Heart right ventricle (tissue), 16 donors: ENCODE measurements around the gene TTLL12. TPM values are rescaled to one million over a fixed set of nuclear protein-coding genes. Genes with fewer than 3 reads are reported as not detected.

ENCODE experiments used
- ATAC-seq, 8 donors: fragments of 200-7000 bp; cut with Tn5 transposase; one replicate each; pipeline ENCODE4 v1.9.1; 2020; ENCODE audit warnings: mild to moderate bottlenecking in 8 of 8, moderate library complexity in 8 of 8, moderate number of reproducible peaks in 1 of 8
- DNase-seq, 2 donors: peaks; one replicate each; pipeline ENCODE4 v3.0.0-alpha.2; 2020
- H3K27ac ChIP-seq, 10 donors: fragments of 200-600 bp; sonication (generic) in 2 of 10; one replicate each; pipeline versions ENCODE4 v1.5.0 to v1.8.0; 2020 to 2022; ENCODE audit warnings: mild to moderate bottlenecking in 3 of 10
- H3K27me3 ChIP-seq, 7 donors: fragments of 200-600 bp; one replicate each; pipeline ENCODE4 v1.8.0; 2021 to 2022; ENCODE audit warnings: mild to moderate bottlenecking in 2 of 7
- H3K36me3 ChIP-seq, 9 donors: fragments of 200-600 bp; sonication (generic) in 1 of 9; one replicate each; pipeline versions ENCODE4 v1.5.0 to v1.8.0; 2020 to 2022; ENCODE audit warnings: mild to moderate bottlenecking in 2 of 9
- H3K4me1 ChIP-seq, 9 donors: fragments of 200-600 bp; sonication (generic) in 1 of 9; one replicate each; pipeline versions ENCODE4 v1.5.0 to v1.8.0; 2020 to 2022; ENCODE audit warnings: mild to moderate bottlenecking in 4 of 9
- H3K4me3 ChIP-seq, 10 donors: fragments of 200-600 bp; sonication (generic) in 2 of 10; one replicate each; pipeline versions ENCODE4 v1.5.0 to v1.8.0; 2020 to 2022; ENCODE audit warnings: mild to moderate bottlenecking in 7 of 10, moderate library complexity in 2 of 10
- H3K9me3 ChIP-seq, 11 donors: fragments of 200-600 bp in 10 of 11; sonication (generic) in 2 of 11; one replicate each; pipeline versions ENCODE4 v1.5.0 to v1.8.0; 2013 to 2022; ENCODE audit warnings: mild to moderate bottlenecking in 2 of 11, control low read depth in 1 of 11, moderate library complexity in 1 of 11
- CTCF ChIP-seq, 9 donors: fragments of 200-600 bp; sonication (generic) in 2 of 9; IDR thresholded peaks; one replicate each; pipeline versions ENCODE4 v1.5.0 to v1.8.0; 2021 to 2022; ENCODE audit warnings: antibody characterized with exemption in 9 of 9, mild to moderate bottlenecking in 5 of 9, moderate library complexity in 1 of 9
- WGBS, 2 donors: extraction: QIAGEN DNeasy Blood & Tissue Kit; methylation state at CpG; one replicate each; pipeline ENCODE4 v1.1.7; 2013; ENCODE audit warnings: inconsistent platforms in 1 of 2; 5-methylcytosine and 5-hydroxymethylcytosine counted together
- intact Hi-C, 10 donors: fragments of 100-400 bp; cut with DNase I; formaldehyde crosslinking; loops; one replicate each; pipeline versions ENCODE4 v1.11.1 to v1.14.2; 2022
- polyA plus RNA-seq, 2 donors: library from polyadenylated mRNA; stranded (reverse); fragments of 200-250 nt; gene quantifications; one replicate each; pipeline ENCODE4 v1.2.3, GENCODE V29; 2013
- total RNA-seq, 10 donors: library from RNA; stranded (reverse); fragmentation: NEBNext Ultra II Directional in 3 of 10; extraction: Animal tissue kit (Norgen Biotek cat#: 25700) in 3 of 10; gene quantifications; one replicate each; pipeline versions ENCODE4 v1.2.1 to v1.2.4, GENCODE V29; 2021 to 2023
- donor health status: Arrhythmogenic right ventricular cardiomyopathy.
- donor health status: ischemic (EF 13 %, LVEDD 7.1; RV severe dilation, severe dysfunction).
- donor health status: healthy with polysubstance abuse.
- donor health status: DM: no; HTN: yes; CAD: no.
- donor health status: DM: no; HTN: no; CAD: no.
- donor health status: ischemic (EF 25% LVEDD 6.9; RV normal size, moderate dysfunction).
- donor health status: ischemic (EF 25% LVEDD 5.7; RV mildly dilated, moderate dysfunction).
- donor health status: healthy.
- donor health status: DM: yes; HTN: yes; CAD: no.
- donor health status: Ischemic cardiomyopathy.
- donor health status: ischemic (EF 35%, LVEDD 5.7; RV mildly dilated, moderate dysfunction).
- donor health status: nonischemic (EF 11% LVEDD 7.7; RV severe dilation, severe dysfunction).
- donor health status: DM: yes; HTN: yes; CAD: no.
- donor health status: PGD.
- donor health status: ischemic (EF 29% LVEDD 5.4; RV normal size, mild dysfunction).
- donor health status: nonischemic (EF 23%, LVEDD 6.1; RV moderate dilation, normal function).

Gene TTLL12
- total and polyA plus RNA-seq, 12 donors = 8.0 to 18.9 (median 9.6) TPM

- Histone ChIP-seq H3K27me3 (no peaks in the 10 kb centered on the region), H3K4me3 (no peak overlapping the region), H3K36me3 (peaks cover 0 to 89% (median 25%) of the 10 kb centered on the region in 9 donors), H3K4me1 (peaks cover 0 to 37% (median 28%) of the 10 kb centered on the region in 9 donors), H3K27ac (no peak overlapping the region), H3K9me3 (no peaks in the 10 kb centered on the region)
- TF ChIP-seq CTCF (IDR thresholded peaks at IDR 0.05) = no peak
- DNase-seq (no peak), ATAC-seq (no peak)
- 97 to 100% methylated on average over 4 of the region's 4 CpGs for WGBS, 2 donors
- intact Hi-C loops = loop anchor here in 1 of 10 donors (5.0 kb wide), 1 partner anchor 1852 kb away; no protein-coding TSS in a partner anchor
These were observed 52.4 kb downstream of the TTLL12 start for GRCh38 chr22:43134553-43134952.

- no peak for TF ChIP-seq CTCF (IDR thresholded peaks at IDR 0.05)
- no peaks in the 10 kb centered on the region for H3K9me3 ChIP-seq
- H3K4me1 ChIP-seq = peaks cover 0 to 43% (median 28%) of the 10 kb centered on the region in 9 donors
- WGBS, 2 donors = 86 to 93% methylated on average over 9 of the region's 9 CpGs
- DNase-seq (no peak), ATAC-seq (no peak)
- intact Hi-C loops = loop anchor here in 1 of 10 donors (5.0 kb wide), 1 partner anchor 1851 kb away; no protein-coding TSS in a partner anchor
- no peak overlapping the region for H3K4me3 ChIP-seq
- H3K27ac ChIP-seq = no peak overlapping the region
- peaks cover 0 to 77% (median 16%) of the 10 kb centered on the region in 9 donors for H3K36me3 ChIP-seq
- H3K27me3 ChIP-seq = no peaks in the 10 kb centered on the region
These were observed 53.5 kb downstream of the TTLL12 start for GRCh38 chr22:43133401-43133800.

GRCh38 chr22:43131773-43132501 is 55.0 kb downstream of the TTLL12 start:
- no peak for TF ChIP-seq CTCF (IDR thresholded peaks at IDR 0.05)
- Histone ChIP-seq H3K4me1 (peaks cover 0 to 45% (median 24%) of the 10 kb centered on the region in 9 donors), H3K27me3 (no peaks in the 10 kb centered on the region), H3K9me3 (no peaks in the 10 kb centered on the region), H3K36me3 (peaks cover 0 to 62% (median 8%) of the 10 kb centered on the region in 9 donors), H3K27ac (peak overlapping the region in 6 of 10 donors; percentile 23 to 62 (median 42)), H3K4me3 (no peak overlapping the region)
- intact Hi-C loops = loop anchor here in 1 of 10 donors (5.0 kb wide), 1 partner anchor 1850 kb away; no protein-coding TSS in a partner anchor
- ATAC-seq = peak; percentile 35 to 65 (median 59)
- WGBS, 2 donors = 56 to 65% methylated on average over 17 of the region's 17 CpGs
- DNase-seq = peak; percentile 39 to 47

- Histone ChIP-seq H3K27ac (no peak overlapping the region), H3K9me3 (no peaks in the 10 kb centered on the region), H3K4me3 (no peak overlapping the region), H3K36me3 (peaks cover 0 to 40% (median 4%) of the 10 kb centered on the region in 9 donors), H3K27me3 (no peaks in the 10 kb centered on the region), H3K4me1 (peaks cover 0 to 40% (median 14%) of the 10 kb centered on the region in 9 donors)
- DNase-seq (no peak), ATAC-seq (no peak)
- WGBS, 2 donors = 70 to 78% methylated on average over 16 of the region's 16 CpGs
- intact Hi-C loops = loop anchor here in 1 of 10 donors (5.0 kb wide), 1 partner anchor 1847 kb away; no protein-coding TSS in a partner anchor
- TF ChIP-seq CTCF (IDR thresholded peaks at IDR 0.05) = no peak
These were observed 57.2 kb downstream of the TTLL12 start for GRCh38 chr22:43129426-43130425.
